ENCODE measurements around the gene PIK3R1.
"Not testable (repeated sequence)": the region's sequence is repeated elsewhere in the genome, so short reads cannot be mapped to it uniquely, and the experiment has no call there.

PIK3R1 gene

GRCh38 chr5:68227532-68228160, 12.1 kb downstream of the PIK3R1 start:
- DNase-seq, result no peak

DNA sequence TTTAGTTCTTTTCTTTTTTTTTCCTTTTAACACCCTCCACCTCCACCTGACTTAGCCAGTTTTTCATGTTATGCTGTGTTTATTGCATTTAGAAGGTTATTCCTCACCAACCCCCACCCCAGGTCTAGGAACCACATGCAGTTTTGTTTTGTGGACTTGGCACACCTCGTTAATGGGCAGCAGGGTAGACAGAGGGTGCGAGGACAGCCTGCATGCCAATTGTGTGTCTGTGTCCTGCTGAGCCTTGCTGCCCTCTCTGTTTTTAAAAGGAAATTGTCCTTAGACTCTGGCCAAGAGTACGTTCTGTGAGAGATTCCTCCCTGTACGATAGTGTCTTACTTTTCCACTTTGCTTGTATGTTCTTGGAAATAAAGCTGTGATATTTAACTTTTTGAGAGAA, 13.9 kb downstream of the PIK3R1 start:
- DNase-seq, result no peak

GRCh38 chr5:68230285-68230684, 14.7 kb downstream of the PIK3R1 start:
- no peak for DNase-seq

- no peak for DNase-seq
Observed at GRCh38 chr5:68231414-68232076, 16.0 kb downstream of the PIK3R1 start.

- DNase-seq, result no peak
Observed at GRCh38 chr5:68232277-68232676, 16.7 kb downstream of the PIK3R1 start.

GRCh38 chr5:68233075-68233474, 17.5 kb downstream of the PIK3R1 start:
- DNase-seq, result no peak

- not testable (repeated sequence) for DNase-seq
Observed at GRCh38 chr5:68235229-68235628, 19.7 kb downstream of the PIK3R1 start.

DNA sequence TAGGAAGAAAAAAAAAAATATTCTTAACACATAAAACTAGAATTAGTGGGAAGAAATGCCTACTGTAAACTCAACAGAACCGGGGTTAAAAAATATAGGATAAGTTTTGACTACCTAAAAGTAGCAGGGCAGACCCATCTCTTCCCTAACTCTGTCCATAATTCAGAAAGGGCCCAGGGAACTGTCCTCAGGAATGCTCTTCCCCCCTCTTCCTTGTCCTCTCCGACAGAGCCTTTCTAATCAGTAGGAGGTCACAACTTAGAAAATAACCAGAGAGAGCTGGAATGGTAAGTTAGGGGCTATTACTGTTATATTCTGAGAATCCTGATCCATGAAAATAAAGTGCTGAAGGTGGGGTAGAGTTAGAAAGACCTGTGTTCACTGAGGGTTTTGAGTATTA, 22.2 kb downstream of the PIK3R1 start:
- no peak for DNase-seq

DNA sequence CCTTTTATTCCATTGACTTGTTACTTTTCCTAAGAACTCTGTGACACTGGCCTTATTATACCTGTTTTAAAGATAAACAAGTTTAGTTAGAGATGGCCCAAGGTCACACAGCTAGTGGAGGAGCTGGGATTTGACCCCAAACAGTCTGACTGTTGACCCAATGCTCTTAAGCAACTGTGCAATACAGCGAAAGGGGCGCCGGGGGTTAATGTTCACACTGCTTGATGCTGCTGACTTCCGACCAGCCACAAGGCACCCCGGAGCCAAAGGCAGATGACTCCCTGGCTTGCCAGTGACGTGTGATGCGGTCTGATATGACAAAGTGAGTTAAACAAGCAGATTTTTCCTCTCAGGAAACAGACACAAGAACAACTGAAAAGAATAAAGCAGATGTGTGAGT, 23.9 kb downstream of the PIK3R1 start:
- no peak for DNase-seq

GRCh38 chr5:68240202-68240601, 24.6 kb downstream of the PIK3R1 start:
- DNase-seq, result no peak

- no peak for DNase-seq
Observed at GRCh38 chr5:68240771-68241170, 25.2 kb downstream of the PIK3R1 start.

DNA sequence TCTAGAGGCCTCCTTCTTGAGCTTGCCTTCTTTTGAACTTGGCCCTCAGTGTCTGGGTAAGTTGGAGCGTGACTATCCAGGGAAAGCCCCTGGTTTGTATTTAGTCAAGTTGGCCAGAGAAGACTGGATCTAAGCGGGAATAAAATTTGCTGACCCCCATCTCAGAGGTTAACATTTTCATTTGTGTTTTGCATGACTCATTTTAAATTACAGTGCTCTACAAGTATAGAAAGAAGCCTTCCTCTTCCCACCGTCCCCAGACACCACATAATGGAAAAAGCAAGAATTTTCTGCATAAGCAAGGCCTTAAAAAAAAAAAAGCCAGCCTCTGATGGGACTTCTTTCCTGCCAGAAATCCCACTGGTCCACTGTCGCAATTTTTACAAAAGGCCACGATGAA, 27.2 kb downstream of the PIK3R1 start:
- DNase-seq, result no peak

DNA sequence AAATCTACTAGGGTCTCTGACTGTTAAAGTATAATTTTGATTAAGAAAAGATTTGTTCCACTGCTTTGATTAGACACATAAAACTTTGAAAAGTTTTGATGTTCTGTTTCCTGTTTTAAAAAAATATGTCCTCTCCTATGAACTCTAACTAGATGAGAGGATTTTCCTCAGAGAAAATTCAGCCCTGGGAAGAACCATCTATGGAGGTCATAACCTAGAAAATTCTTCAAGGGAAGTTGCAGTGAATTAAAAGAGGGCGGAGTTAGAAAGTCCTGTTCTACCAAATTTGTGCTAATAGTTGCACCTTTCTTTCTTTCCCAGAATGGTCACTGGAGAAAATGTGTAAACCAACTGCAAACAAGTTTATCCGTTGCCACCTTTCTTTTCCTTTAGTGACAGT, 27.7 kb downstream of the PIK3R1 start:
- no peak for DNase-seq

DNA sequence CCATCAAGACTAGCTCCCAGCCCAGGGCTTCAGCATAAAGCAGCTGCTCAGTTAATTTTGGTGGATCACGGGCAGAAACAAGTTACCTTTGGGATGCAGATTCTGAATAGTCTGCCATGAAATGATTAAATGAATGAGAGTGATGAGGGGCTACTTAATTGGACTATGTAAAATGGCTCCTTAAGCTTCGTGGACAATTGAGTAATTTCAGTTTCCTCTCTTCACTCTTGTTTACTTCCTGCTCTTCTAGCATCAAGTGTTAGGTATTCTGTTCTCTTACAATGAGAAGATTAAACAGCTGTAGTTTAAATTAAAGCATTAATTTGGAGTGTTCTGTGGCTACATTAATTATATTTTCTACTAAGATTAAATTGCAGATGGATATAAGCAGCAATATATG, 28.1 kb downstream of the PIK3R1 start:
- no peak for DNase-seq

DNA sequence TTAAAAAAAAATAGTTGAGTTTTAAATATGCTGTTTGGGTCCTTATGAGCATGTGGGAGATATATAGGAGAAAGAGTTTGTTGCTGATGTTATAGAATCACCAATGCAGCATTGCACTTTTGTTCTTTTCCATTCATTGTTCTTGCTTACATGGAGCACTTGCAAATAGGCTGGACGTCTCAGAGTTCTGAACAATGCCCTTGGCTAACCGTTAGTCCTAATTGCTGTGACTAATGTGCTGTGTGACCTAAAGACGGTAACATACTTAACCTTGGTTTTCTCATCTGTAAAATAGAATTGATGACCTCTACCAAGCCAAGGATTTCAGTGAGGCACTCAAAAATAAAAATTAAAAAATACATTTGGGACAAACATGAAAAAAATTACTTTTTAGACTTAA, 29.8 kb downstream of the PIK3R1 start:
- no peak for DNase-seq

DNA sequence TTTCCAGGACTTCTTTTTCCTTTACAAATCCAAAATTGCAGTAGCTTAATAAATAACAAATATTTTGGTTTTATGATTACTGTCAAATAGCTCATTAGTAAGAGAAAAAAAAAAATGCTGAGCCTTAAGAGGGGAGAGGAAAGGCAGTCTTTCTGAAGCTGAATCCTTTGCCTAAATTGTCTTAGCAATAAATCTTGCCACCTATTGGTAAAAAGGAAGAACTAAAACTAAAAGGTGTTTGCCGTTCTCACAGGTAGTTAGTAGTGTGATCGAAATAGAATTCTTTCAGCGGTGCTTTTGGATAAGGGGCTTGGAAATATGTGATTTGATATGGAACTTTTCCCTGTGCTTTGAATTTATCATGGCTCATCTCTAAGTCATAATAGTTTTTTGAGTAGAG, 31.2 kb downstream of the PIK3R1 start:
- DNase-seq, result no peak

DNA sequence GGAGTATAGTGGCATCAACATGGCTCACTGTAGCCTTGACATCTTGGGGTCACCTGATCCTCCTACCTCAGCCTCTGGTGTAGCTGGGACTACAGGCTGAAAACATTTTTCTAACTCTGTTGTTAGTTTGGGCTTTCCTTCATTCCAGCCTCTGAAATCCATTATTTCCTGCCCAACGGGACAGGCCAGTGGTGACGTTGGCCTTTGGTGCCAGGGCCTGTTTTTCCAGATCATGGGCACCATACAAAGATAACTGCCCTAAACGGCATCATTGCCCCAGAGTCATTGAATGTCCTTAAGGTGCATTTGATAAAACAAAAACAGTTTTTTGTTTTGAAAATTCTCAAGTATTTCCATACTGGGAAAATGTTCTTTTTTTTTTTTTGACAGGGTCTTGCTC, 32.1 kb downstream of the PIK3R1 start:
- no peak for DNase-seq

DNA sequence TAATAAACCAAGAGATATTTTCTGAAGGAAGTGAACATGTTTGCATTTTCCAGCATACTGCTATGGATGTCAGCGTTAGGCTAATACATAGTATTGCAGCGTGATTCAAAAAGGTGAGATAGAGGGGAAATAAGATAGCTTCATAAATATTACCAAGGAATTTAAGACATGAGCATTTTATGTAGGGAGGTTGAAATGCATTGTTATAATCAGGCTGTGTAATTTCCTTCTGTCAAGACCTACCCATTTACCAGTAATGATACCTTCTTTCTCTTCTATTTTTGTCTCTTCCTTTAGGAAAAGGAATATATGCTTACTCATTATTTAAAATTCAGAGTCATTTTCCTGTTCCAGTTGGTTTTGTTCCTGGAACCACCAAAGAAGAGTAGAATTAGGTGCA, 33.3 kb downstream of the PIK3R1 start:
- no peak for DNase-seq

GRCh38 chr5:68249520-68249919, 34.0 kb downstream of the PIK3R1 start:
- no peak for DNase-seq

GRCh38 chr5:68250661-68251298, 35.2 kb downstream of the PIK3R1 start:
- no peak for DNase-seq

DNA sequence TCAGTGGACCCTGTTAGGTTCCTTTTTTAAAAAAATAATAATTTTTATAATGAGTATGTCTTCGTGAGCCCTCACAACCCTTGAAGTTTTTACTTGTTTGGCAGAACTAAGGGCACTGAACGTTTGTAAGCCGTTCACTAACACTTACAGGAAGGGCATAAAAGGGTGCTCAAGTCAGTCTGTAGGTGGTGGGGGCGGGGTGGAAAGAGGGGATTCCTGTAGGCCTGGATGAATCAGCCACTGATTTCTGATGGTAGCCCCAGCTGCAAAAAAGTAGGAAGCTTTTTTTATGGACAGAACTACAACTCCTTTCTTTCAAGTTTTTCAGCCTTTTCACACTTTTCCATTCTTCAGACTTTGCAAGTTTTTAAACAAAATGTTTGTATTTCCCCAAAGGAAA, 35.8 kb downstream of the PIK3R1 start:
- DNase-seq, result no peak

DNA sequence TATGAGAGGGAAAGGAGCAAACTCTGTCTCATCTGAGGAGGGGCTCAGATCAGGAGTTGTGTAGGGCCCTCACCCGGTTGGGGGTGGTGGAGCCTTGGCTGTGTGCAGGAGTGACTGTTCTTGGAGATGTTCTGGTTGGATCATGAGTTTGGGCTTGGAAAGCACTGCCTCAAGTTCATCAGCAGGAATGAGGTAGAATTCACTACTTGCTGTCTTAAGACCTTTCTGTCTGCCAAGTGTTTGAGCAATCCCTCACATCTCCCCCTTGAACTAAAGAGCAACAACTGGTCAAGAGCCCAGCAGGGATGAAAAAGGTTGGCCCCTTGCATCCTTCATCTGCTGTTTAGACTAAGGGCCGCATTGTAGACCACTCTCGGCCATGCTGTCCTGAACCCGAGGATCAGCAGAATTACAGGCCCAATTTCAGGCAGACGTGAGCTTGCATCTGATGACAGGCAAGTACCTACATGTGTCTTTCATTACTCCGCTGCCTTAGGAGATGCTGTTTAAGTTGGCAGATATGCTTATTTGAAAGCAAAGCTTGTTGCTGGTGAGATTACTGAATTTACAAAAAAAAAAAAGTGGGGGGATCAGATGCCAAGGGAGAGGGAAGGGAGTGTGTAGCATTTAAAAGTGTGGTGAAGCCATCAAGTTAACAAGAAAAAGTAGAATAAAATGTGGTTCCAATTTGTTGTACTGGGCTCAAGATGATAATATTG, 36.4 kb downstream of the PIK3R1 start:
- no peak for DNase-seq

DNA sequence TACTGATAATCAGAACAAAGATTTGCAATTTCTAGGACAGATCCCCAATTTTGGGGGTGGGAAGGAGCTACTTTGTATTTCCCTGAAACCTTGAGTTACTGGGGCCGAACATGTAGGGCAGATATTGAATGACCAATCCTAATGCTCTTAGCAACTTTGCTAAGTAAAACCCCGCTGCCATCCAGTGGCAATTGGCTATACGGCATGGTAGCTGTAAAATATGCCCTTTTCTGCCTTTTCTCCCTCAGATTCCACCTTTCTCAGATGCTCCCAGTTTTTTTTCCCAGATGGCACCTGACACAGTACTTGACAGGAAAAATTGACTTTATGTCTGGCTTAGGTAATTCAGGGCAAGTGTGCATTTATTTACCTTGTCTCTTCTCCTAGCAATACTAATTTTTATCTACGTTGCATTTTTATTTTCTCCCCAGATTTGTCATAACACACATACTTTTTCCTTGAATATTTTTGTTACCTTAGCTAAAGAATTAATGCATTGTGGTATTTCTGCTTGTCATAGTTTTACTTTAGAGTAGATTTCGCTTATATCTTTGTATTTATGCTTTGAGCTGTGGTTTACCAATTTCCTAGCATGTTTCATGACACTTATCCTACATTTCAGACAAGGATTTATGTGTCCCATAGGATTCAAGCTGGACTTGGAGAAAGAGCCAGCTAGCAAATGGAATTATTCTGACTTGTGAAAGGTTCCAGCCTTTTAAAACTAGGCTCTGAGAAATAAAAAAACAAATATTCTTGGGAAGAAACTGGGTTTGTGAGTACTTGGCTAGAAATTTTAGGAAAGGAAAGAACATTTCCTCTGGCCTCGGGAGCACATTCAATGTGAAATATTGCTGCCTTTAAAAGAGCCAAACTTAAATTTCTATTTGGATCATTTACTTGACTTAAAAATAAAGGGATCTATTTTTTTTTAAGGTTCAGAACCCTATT, 37.4 kb downstream of the PIK3R1 start:
- no peak for DNase-seq

All from cortex of kidney (tissue), 1 donor.